HG02840 (cell line): ENCODE measurements around the gene STKLD1.

Source experiments
- ATAC-seq: cut with Tn5 transposase; IDR thresholded peaks from one replicate; pipeline ENCODE4 v1.9.1; 2021; ENCODE audit warnings: mild to moderate bottlenecking, moderate library complexity, moderate number of reproducible peaks; ENCODE audit not compliant: unreplicated experiment, low FRiP score

STKLD1 gene

DNA sequence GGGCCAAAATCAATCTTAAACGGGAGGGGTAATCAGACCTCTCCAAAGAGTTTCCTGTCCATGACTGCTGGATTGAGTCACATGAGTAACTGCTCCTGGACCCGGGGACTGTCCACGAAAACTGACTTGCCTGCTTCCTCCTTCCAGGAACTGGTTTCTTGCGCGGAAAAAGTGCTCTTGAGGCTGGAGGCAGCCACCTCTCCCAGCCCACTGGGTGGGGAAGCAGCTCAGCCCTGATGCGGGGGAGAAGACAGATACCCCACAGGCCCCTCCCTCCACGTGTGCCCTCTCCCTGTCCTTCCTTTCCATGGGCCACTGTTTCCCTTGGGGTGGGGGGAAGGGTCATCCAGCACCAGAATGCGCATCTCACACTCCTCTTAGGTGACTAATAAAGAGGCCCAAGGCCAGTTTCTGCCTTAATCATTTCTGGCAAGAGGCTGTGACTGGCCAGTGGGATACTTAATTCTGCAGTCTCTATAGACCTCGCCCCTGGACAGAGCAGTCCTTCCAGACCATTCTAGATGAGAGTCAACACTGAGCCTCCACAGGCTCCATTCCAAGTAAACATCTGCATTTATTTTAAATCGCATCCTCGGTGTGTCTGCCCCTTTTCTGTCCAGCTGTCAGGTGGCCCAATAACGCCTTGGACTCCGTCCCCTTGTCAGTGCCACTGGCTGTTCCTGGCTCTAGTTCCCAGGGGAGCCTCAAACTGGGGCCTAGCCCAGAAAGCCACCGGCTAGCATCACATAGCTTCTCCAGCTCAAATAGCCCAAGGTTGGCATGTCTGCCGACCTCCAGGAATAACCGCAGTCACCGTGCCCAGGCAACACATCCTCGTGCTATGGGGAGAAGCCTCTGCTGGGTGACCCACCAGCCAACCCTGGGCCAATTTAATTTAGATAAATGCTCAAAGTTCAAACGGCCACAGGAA is 29.6 kb downstream of the STKLD1 start:
- no peak for ATAC-seq

DNA sequence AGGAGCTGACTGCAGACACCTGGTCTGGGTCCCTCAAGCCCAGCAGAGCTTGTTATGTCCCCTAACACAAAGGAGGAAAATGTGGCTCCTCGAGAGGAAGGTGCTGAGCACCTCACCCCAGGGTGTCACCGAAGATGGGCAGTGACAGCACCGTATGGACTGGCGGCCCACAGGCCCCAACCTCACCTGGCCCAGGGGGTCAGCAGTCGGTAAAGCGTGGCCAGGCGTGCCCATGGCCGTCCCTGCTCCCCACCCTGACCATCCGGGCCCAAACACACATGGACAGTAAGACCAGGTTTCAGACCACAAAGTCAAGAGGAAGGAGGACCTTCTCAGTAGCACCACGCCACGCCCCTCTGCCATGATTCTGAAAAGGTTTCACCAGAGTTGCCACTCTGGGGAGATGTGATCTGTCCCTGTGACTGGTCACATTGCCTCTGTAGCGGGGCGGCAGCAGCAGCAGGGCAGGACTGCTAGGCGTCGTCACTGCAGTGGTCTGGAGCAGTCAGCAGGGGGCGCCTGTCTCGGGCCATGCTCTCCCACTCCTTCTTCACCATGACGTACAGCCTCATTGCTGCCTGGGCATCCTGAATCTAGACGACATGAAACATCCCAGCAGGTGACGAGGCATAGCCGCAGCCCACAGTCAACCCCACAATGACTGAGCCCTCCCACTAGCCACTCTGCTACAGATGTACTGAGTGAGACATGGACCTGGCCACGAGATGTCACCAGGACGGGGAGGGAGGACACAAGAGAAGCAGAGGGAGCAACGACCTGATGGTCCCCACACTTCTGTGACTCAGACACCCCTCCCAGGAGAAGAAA is 30.5 kb downstream of the STKLD1 start:
- no peak for ATAC-seq

DNA sequence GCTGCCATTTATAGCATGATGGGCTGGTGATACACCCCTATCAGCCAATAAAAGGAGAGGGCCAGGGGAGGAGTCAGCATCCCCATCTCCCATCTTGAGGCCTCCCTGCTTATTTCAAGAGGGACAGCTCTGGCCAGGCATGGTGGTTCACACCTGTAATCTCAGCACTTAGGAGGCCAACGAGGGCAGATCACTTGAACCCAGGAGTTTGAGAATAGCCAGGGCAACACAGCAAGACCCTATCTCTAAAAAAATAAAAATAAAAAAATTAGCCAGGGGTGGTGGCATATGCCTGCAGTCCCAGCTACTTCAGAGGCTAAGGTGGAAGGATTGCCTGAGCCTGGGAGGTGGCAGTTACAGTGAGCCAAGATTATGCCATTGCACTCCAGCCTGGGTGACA is 31.9 kb downstream of the STKLD1 start:
- ATAC-seq, result no peak

DNA sequence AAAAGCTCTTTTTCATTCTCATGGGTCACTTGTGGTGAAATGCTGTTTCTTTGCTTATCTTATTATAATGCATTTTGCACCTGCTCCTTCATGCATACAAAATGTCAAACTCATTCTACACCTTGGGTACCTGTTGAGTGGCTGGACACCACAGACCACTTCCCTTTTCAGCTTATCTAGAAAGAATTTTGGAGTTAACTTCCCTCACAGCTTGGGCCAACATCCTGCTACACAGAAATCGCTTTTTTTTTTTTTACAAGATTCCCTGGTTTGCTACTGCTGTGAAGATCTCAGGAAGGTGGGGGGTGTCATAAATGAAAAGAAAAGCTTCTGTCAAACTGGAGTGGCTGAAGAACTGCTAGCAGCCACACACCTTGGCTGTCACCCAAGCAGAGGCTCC is 39.0 kb downstream of the STKLD1 start:
- no peak for ATAC-seq

DNA sequence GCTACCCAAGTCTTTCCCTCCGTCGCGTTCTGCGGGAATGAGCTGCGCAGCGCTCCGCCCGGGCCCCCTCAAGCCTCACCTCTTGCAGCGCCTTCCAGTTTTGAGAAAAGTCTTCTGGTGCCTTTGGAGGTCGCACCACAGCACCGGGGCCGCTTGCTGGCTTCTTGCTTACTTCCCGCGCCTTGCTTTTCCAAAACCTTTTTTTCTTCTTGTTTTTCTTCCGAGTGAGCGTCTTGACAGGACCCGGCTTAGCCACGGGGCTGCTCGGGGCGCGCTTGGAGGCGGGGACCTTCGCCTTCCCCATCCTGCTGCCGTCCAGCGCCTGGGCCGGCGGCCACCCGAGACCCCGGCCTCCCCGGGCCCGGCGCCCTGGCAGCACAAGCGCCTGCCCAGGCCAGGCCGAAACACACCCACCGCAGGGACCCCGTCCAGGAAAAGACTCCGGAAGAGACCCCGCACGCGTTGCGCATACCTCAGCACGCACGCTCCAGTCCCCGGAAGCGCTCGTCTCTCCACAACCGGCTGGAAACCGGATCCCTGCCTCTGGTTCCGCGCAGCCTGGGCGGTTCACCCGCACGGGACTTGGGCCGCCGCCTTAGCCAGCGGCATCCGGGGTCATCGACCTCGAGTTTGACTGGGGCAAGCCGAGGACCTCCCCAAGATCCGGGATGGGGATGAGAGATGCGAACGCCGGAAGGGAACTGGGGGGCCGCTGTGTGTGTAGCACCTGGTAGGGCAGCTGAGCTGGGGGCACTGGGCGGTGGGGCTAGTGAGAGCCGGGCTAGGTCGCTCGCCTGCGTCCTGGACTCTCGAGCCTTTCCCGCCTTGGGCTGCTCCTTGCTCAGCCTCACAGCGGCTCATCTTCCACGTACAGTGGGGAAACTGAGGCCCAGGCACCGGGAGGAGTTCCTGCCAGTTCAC is 41.6 kb downstream of the STKLD1 start, which contains the start of gene REXO4:
Gene REXO4, minus strand, starts transcription at position 470 of the 921 bp plus-strand sequence. Its CDS starts 166 bp downstream, at position 304.
- peak; percentile 74 for ATAC-seq

DNA sequence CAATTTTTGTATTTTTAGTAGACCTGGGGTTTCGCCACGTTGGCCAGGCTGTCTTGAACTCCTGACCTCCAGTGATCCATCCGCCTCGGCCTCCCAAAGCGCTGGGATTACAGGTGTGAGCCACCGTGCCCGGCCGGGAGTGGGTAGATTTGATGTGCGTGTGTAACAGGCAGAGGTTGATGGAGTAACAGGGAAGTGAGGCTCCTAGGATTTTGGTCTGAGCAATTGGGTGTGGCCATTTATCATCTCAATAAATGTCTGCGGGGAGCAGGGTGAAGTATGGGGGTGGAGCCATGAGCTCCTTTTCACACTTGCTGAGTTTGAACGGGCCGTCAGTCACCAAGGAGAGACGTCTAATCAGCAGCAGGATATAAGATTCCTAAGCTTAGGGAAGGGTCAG is 42.8 kb downstream of the STKLD1 start:
- no peak for ATAC-seq

DNA sequence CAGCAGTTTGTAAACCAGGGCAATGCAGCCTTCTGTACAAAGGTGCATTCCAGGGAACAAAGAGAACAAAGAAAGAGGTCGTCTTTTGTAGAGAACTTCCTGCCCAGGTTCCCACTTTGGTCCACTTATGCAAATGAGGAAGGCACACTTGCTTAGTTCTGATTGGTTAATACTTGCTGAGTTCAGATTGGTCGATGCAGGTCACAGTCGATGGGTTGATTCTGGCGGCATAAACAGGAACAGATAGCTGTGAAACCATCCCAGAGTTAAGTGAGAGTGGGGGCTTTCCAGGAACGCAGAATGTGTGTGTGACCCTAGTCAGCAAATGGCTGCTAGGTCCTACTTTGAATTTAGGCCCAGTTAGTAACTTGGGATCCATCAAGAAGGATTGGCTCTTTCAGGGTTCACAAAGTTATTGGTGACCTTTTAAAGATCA is 44.2 kb downstream of the STKLD1 start:
- ATAC-seq, result no peak

DNA sequence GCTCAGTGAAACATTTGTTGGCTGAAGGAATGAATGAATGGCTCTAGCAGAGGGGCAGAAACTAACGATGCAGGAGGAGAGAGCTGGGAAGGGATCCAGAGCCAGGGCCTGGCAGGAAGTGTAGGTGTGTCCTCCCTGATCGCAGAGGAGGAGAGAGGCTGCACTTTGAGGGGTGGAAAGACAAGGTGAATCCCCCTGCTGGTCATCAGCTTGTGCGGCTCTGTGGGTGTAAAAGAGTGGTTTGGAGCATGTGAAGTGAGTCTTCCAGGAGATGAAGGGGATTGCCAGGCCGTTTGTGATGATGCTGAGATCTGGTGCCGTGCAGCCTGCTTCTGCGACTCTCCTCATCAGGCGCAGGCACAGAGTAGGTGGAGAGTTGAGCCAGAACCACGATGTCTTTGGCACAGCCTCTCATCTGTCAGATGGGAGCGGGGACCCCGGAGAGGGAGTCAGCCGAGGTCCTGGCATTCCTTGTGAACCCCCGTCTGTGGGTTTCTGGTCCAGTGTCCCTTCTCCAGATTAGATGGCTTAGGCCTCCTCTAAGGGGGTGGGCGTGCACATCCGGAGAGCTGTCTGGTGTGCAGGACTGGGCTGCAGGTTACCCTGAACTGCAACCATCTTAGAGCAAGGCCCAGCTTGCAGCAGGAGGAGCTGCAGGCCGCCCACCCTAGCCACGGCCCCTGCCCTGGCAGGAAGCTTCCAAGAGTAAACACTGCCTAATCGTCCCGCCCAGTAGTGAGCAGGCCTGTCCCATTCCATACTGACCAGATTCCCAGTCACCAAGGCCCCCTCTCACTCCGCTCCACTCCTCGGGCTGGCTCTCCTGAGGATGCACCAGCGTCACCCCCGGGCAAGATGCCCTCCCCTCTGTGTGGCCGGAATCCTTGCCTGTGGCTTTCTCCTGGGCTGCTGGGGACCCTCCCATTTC is 45.7 kb downstream of the STKLD1 start, which contains the start of gene ADAMTS13:
Gene ADAMTS13, plus strand, starts transcription at position 753 of the 928 bp plus-strand sequence. Its CDS starts 77 bp downstream, at position 830.
- no peak for ATAC-seq

DNA sequence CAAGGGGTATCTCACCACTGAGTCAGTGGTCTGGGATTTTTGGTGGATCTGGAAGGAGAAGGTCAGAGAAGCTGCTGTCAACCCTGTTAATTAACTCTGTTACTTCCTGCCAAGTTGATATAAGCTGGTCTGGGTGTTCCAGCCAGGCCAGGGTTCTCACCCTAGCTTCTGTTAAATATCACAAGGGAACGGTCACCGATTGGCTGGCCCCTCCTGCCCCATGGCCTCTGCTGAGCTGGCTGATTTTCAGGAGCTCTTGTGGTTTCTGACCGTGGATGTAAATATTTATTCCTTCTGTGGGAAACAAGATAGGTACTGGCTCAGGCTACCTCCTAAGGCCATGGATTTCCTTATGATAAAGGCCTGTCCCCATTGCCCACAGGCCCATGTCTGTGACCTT is 47.0 kb downstream of the STKLD1 start:
- ATAC-seq, result no peak

DNA sequence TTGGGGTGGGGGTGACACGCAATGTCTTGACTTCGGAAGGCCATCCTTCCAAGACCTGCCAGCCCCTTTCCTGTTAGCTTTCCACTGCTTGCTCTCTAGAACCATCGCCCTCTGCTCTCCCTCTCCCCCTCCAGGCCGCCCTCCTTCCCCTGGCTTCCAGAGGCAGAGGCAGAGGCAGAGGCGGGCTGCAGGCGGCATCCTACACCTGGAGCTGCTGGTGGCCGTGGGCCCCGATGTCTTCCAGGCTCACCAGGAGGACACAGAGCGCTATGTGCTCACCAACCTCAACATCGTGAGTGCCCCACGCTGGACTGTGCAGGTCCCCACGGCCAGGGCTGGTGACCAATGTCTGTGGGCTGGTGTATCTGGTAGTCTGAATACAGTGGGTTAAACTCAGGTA is 48.0 kb downstream of the STKLD1 start:
- no peak for ATAC-seq

DNA sequence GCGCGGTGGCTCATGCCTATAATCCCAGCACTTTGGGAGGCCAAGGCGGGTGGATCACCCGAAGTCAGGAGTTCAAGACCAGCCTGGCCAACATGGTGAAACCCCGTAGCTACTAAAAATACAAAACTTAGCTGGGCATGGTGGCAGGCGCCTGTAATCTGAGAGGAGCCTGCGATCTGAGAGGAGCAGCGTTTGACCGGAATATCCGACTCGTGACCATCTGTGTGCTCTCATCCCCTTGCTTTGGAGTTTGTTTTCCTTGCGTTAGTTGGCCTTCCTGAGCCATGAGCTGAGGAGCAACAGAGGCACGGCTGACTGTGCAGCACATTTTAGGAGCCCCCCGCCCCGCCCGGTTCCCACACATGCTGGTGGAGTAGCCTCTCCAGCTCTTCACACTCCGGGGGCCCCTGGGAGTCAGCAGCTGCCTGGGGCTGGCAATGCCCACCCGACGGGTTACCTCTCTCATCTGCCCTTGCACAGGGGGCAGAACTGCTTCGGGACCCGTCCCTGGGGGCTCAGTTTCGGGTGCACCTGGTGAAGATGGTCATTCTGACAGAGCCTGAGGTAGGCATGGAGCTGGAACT is 49.0 kb downstream of the STKLD1 start:
- no peak for ATAC-seq

DNA sequence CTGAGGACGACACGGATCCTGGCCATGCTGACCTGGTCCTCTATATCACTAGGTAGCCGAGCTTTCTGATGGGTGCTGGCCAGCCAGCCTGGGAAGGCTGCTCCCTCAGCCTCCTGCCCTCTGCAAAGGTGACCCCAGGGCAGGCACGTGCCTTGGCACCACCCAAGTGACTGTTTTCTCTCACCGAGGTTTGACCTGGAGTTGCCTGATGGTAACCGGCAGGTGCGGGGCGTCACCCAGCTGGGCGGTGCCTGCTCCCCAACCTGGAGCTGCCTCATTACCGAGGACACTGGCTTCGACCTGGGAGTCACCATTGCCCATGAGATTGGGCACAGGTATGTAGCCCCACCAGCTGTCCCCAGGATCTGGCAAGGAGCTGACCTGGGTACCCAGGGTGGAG is 49.8 kb downstream of the STKLD1 start:
- ATAC-seq, result no peak

DNA sequence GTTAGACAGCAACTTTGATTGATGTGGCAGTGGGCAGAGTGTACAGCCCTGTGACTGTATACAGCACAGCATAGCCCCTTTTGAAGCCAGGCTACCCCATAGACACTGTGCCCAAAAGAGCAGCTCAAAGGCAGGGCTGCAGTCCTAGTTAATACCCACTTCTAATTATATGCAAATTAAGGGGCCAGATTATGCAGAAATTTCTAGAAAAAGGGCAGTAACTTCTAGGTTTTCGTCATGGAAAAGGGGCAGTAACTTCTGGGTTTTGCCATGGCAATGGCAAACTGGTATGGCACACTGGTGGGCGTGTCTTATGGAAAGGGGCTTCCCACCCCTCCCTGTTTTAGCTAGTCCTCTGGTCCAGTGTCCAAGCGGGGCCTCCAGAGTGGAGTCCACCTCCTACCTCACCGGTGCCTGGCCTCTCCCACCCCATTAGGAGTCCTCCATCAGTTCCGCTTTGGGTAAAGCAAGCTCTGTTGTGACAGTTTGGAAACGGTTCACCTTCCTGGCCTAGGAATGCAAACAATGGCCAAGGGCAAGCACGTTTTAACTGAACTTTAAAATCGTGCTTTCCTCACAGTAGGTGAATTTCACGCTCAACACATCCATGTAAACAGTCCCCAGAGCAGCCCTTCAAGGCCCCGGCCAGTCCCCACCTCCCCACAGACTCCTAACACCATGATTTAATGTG is 51.6 kb downstream of the STKLD1 start:
- ATAC-seq, result no peak

DNA sequence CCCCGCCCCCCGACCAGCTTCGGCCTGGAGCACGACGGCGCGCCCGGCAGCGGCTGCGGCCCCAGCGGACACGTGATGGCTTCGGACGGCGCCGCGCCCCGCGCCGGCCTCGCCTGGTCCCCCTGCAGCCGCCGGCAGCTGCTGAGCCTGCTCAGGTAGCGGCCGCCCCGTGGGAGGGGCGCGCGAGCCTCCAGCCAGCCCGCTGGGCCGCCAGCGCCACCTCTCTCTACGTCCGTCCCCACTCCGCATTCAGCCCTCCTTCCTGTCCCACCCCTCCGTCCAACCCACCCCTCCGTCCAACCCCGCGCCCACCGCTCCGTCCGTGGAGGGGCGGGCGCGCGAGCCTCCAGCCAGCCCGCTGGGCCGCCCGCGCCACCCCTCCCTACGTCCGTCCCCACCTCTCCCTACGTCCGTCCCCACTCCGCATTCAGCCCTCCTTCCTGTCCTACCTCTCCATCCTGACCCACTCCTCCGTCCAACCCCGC is 52.5 kb downstream of the STKLD1 start:
- ATAC-seq, result no peak

DNA sequence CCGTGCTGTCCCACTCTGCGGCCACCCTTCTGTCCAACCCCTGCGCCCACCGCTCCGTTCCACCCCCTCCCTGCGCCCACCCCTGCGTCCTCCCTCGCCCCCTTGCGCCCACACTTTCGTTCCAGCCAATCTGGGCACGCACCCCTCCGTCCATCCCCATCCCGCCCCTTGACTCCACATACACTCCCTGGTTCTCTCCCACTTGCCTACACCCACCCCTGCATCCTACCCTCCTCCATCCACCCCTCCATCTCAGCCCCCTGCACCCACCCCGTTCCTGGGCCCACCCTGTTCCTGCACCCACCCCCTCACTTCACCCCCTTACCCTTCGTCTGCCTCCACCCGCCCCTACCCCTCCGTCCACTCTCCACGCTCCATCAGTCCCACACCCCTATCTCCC is 53.0 kb downstream of the STKLD1 start:
- ATAC-seq, result no peak

DNA sequence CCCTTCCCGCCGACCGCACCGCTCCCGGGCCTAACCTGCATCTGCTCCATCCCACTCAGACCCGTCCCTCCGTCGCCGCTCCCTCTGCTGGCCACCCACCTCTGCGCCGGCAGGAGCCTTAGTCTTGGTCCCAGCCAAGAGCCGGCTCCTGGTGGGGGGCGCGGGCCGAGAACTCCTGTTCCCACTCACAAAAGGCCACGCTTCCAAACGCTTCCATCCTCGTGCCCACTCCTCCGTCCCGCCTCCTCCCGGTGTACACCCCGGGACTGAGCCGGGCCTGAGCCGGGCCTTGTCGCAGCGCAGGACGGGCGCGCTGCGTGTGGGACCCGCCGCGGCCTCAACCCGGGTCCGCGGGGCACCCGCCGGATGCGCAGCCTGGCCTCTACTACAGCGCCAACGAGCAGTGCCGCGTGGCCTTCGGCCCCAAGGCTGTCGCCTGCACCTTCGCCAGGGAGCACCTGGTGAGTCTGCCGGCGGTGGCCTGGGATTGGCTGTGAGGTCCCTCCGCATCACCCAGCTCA is 53.5 kb downstream of the STKLD1 start:
- ATAC-seq, result no peak

DNA sequence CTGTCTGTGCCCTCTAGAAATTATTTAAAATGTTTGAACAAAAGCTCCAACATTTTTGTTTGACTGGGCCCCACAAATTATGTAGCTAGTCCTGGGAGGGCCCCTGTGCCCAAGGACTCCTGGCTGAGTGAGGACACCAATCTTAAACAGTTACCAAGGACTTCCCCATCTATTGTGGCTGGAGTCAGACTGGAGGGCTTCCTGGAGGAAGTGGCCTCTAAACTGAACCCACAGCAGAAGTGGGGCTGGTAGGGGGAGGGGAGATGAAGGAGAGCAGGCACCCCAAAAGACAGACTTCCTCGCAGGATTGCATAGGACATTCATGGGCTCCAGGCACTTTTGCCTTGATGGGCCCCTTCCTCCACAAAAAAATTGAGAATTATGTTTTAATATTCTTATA is 54.1 kb downstream of the STKLD1 start:
- ATAC-seq, result no peak

DNA sequence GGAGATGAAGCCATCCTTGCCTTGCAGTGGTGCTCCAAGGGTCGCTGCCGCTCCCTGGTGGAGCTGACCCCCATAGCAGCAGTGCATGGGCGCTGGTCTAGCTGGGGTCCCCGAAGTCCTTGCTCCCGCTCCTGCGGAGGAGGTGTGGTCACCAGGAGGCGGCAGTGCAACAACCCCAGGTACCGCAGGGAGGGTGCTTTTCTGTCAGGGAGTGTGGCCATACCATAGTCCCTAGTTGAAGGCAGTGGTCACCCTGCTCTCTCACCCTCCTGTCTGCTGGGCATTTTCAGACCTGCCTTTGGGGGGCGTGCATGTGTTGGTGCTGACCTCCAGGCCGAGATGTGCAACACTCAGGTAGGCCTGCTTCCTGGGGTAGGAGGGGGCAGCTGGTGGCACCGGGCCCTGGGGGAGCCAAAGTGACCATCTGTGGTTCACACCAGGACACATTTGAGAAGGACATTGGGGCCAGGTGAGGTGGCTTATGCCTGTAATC is 57.2 kb downstream of the STKLD1 start:
- ATAC-seq, result no peak
